HG03135 (cell line): ENCODE data around the gene KLK15.

Experiments used
- ATAC-seq: cut with Tn5 transposase; IDR thresholded peaks from one replicate; pipeline ENCODE4 v1.9.1; 2021; ENCODE audit warnings: mild to moderate bottlenecking, moderate library complexity; ENCODE audit not compliant: unreplicated experiment

Gene KLK15, protein sequence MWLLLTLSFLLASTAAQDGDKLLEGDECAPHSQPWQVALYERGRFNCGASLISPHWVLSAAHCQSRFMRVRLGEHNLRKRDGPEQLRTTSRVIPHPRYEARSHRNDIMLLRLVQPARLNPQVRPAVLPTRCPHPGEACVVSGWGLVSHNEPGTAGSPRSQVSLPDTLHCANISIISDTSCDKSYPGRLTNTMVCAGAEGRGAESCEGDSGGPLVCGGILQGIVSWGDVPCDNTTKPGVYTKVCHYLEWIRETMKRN

DNA sequence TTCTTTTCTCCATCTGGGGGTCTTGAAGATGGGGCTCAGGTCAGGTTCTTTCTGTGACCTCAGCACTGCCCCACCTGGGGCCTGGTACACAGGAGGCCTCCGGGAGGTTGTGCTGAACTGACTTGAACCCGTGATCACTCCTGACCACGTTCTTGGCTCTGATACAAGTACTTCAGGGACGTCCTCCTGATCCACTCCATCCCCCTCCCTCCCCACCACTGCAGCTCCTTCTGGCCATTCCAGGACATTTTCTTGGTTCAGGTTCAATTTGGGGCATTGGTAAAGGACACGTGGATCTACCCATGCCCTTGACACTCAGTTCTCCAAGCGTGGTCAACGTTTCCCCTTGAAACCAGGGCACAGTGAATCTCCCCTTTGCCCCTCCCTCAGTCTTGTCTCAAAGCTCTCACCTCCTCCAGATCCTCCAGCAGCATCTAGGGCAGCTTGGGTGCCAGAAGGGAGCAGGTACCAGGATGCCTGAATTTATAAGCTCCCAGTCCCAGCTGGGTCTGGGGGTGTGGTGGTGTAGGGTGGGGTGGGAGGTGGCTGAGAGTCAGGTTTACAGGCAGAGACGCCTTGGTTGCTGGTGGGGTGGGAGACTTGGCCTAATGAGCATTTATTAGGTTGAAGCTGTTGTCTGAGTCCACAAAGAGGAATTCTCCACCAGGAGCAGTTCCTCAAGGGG, at the start of gene KLK15:
Gene KLK15, minus strand, starts transcription at position 458 of the 685 bp plus-strand sequence. CDS start 2,082 bp downstream, outside the sequence.
- no peak for ATAC-seq

DNA sequence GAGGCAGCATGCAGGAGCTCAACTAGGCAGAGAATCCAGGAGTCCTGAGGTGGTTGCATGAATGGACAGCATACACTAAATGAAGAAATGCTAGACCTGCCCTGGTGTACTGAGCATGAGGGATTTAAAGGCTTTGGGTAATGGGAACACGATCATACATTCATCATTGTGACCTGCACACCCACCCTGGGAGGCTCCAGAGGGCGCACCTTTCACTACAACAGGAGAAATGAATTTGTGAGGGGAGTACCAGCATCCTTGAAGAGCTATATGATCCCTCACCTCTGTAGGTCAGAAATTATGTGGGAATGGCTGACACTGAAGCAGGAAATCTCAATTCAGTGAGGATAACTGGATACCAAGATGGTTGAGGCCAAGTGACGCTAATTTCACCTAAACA, 48.8 kb upstream of the KLK15 start:
- no peak for ATAC-seq

DNA sequence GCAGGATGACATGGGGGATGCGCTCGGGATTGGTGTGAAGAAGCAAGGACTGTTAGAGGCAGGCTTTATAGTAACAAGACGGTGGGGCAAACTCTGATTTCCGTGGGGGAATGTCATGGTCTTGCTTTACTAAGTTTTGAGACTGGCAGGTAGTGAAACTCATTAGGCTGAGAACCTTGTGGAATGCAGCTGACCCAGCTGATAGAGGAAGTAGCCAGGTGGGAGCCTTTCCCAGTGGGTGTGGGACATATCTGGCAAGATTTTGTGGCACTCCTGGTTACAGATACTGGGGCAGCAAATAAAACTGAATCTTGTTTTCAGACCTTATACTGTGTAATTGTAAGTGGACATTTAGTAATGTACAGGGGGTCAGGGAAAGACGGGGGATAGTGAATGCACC, 46.9 kb upstream of the KLK15 start:
- no peak for ATAC-seq

DNA sequence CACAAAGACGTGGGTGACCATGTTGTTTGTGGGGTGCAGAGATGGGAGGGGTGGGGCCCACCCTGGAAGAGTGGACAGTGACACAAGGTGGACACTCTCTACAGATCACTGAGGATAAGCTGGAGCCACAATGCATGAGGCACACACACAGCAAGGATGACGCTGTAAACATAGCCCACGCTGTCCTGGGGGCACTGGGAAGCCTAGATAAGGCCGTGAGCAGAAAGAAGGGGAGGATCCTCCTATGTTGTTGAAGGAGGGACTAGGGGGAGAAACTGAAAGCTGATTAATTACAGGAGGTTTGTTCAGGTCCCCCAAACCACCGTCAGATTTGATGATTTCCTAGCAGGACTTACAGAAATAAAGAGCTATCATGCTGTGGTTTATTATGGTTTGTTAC, 45.5 kb upstream of the KLK15 start:
- ATAC-seq, result no peak

DNA sequence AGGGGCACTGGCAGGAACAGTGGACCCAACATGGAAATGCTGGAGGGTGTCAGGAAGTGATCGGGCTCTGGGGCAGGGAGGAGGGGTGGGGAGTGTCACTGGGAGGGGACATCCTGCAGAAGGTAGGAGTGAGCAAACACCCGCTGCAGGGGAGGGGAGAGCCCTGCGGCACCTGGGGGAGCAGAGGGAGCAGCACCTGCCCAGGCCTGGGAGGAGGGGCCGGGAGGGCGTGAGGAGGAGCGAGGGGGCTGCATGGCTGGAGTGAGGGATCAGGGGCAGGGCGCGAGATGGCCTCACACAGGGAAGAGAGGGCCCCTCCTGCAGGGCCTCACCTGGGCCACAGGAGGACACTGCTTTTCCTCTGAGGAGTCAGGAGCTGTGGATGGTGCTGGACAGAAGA, 44.0 kb upstream of the KLK15 start:
- ATAC-seq, result no peak

DNA sequence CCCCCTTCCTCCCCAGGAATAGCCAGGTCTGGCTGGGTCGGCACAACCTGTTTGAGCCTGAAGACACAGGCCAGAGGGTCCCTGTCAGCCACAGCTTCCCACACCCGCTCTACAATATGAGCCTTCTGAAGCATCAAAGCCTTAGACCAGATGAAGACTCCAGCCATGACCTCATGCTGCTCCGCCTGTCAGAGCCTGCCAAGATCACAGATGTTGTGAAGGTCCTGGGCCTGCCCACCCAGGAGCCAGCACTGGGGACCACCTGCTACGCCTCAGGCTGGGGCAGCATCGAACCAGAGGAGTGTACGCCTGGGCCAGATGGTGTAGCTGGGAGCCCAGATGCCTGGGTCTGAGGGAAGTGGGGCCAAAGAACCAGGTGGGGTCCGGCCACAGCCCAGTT, 43.1 kb upstream of the KLK15 start:
- no peak for ATAC-seq

DNA sequence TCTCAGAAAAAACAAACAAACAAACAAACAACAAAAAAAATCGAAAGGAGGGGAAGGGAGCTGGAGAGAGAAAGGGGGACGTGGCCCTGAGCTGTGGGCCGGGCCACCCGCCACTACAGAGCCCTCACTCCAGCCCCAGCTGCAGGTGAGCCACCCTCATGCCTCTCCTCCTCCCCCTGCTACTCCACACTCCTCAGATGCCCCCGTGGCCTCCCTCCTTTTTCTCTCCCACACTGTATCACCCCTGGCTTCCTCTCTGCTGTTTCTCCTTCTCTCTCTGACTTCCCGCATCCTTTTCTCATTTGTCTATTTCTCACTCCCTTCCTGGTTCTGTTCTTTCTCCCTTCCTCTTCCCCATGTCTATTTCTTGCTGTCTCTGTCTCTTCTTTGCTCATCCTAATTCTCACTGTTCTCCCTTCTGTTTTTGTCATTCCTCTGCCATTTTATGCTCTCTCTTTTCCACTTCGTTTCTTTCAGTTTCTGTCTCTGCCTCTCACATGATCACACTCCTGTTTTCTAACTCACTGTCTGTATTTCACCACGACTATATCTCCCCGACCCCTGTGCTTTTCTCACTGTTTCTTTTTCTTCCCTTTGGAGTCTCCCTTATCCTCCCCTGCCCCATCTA, 42.5 kb upstream of the KLK15 start:
- ATAC-seq, result no peak

DNA sequence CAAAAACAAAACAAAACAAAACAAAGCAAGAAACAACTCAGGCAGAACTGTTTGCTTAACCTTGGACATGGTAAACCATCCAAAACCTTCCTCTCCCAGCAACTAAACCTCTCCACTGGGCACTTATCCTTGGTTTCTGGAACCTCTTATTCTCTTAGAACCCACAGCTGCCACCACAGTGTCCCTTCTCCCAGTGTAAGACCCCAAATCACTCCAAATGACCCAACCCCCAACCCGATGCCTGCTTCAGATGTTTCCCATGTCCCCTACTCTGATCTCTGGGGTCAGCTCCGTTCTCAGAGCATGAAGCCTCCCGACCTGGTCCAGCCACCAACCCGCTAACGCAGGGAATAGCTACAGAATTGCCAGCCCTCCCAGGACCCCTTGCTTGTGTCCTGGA, 40.8 kb upstream of the KLK15 start:
- no peak for ATAC-seq

DNA sequence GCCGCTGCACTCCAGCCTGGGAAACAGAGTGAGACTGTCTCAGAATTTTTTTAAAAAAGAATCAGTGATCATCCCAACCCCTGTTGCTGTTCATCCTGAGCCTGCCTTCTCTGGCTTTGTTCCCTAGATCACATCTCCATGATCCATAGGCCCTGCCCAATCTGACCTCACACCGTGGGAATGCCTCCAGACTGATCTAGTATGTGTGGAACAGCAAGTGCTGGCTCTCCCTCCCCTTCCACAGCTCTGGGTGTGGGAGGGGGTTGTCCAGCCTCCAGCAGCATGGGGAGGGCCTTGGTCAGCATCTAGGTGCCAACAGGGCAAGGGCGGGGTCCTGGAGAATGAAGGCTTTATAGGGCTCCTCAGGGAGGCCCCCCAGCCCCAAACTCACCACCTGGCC, 39.7 kb upstream of the KLK15 start, which contains the start of gene KLK2:
Gene KLK2, plus strand, starts transcription at position 384 of the 400 bp plus-strand sequence. CDS start 35 bp downstream, outside the sequence.
- no peak for ATAC-seq

DNA sequence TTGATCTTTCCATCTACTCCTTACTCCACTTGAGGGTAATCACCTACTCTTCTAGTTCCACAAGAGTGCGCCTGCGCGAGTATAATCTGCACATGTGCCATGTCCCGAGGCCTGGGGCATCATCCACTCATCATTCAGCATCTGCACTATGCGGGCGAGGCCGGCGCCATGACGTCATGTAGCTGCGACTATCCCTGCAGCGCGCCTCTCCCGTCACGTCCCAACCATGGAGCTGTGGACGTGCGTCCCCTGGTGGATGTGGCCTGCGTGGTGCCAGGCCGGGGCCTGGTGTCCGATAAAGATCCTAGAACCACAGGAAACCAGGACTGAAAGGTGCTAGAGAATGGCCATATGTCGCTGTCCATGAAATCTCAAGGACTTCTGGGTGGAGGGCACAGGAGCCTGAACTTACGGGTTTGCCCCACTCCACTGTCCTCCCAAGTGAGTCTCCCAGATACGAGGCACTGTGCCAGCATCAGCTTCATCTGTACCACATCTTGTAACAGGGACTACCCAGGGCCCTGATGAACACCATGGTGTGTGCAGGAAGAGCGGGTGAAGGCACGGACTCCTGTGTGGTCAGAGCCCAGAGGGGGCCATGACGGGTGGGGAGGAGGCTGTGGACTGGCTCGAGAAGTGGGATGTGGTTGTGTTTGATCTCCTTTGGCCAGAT, 37.2 kb upstream of the KLK15 start:
- ATAC-seq, result no peak

DNA sequence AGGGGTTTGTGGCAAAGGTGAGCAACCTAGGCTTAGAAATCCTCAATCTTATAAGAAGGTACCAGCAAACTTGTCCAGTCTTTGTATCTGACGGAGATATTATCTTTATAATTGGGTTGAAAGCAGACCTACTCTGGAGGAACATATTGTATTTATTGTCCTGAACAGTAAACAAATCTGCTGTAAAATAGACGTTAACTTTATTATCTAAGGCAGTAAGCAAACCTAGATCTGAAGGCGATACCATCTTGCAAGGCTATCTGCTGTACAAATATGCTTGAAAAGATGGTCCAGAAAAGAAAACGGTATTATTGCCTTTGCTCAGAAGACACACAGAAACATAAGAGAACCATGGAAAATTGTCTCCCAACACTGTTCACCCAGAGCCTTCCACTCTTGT, 36.1 kb upstream of the KLK15 start:
- no peak for ATAC-seq

DNA sequence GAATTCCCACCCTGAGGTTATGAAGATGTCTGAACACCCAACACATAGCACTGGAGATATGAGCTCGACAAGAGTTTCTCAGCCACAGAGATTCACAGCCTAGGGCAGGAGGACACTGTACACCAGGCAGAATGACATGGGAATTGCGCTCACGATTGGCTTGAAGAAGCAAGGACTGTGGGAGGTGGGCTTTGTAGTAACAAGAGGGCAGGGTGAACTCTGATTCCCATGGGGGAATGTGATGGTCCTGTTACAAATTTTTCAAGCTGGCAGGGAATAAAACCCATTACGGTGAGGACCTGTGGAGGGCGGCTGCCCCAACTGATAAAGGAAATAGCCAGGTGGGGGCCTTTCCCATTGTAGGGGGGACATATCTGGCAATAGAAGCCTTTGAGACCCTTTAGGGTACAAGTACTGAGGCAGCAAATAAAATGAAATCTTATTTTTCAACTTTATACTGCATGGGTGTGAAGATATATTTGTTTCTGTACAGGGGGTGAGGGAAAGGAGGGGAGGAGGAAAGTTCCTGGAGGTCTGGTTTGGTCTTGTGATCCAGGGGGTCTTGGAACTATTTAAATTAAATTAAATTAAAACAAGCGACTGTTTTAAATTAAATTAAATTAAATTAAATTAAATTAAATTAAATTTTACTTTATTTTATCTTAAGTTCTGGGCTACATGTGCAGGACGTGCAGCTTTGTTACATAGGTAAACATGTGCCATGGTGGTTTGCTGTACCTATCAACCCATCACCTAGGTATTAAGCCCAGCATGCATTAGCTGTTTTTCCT, 28.3 kb upstream of the KLK15 start:
- ATAC-seq, result no peak

DNA sequence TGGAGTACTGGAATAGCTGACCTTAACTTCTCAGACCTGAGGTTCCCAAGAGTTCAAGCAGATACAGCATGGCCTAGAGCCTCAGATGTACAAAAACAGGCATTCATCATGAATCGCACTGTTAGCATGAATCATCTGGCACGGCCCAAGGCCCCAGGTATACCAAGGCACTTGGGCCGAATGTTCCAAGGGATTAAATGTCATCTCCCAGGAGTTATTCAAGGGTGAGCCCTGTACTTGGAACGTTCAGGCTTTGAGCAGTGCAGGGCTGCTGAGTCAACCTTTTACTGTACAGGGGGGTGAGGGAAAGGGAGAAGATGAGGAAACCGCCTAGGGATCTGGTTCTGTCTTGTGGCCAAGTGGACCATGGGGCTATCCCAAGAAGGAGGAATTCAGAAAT, 27.6 kb upstream of the KLK15 start:
- no peak for ATAC-seq

DNA sequence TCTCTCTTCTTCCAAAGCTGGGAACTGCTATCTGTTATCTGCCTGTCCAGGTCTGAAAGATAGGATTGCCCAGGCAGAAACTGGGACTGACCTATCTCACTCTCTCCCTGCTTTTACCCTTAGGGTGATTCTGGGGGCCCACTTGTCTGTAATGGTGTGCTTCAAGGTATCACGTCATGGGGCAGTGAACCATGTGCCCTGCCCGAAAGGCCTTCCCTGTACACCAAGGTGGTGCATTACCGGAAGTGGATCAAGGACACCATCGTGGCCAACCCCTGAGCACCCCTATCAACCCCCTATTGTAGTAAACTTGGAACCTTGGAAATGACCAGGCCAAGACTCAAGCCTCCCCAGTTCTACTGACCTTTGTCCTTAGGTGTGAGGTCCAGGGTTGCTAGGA, 26.5 kb upstream of the KLK15 start:
- no peak for ATAC-seq

DNA sequence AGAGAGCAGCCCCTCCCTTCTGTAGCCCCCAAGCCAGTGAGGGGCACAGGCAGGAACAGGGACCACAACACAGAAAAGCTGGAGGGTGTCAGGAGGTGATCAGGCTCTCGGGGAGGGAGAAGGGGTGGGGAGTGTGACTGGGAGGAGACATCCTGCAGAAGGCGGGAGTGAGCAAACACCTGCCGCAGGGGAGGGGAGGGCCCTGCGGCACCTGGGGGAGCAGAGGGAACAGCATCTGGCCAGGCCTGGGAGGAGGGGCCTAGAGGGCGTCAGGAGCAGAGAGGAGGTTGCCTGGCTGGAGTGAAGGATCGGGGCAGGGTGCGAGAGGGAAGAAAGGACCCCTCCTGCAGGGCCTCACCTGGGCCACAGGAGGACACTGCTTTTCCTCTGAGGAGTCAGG, 25.5 kb upstream of the KLK15 start:
- ATAC-seq, result no peak

DNA sequence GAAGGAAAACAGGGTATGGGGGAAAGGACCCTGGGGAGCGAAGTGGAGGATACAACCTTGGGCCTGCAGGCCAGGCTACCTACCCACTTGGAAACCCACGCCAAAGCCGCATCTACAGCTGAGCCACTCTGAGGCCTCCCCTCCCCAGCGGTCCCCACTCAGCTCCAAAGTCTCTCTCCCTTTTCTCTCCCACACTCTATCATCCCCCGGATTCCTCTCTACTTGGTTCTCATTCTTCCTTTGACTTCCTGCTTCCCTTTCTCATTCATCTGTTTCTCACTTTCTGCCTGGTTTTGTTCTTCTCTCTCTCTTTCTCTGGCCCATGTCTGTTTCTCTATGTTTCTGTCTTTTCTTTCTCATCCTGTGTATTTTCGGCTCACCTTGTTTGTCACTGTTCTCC, 24.0 kb upstream of the KLK15 start:
- no peak for ATAC-seq

DNA sequence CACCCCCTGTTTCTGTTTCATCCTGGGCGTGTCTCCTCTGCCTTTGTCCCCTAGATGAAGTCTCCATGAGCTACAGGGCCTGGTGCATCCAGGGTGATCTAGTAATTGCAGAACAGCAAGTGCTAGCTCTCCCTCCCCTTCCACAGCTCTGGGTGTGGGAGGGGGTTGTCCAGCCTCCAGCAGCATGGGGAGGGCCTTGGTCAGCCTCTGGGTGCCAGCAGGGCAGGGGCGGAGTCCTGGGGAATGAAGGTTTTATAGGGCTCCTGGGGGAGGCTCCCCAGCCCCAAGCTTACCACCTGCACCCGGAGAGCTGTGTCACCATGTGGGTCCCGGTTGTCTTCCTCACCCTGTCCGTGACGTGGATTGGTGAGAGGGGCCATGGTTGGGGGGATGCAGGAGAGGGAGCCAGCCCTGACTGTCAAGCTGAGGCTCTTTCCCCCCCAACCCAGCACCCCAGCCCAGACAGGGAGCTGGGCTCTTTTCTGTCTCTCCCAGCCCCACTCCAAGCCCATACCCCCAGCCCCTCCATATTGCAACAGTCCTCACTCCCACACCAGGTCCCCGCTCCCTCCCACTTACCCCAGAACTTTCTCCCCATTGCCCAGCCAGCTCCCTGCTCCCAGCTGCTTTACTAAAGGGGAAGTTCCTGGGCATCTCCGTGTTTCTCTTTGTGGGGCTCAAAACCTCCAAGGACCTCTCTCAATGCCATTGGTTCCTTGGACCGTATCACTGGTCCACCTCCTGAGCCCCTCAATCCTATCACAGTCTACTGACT, 21.4 kb upstream of the KLK15 start, which contains the start of gene KLK3:
Gene KLK3, plus strand, starts transcription at position 280 of the 775 bp plus-strand sequence. Its CDS starts 41 bp downstream, at position 321.
- ATAC-seq, result no peak

DNA sequence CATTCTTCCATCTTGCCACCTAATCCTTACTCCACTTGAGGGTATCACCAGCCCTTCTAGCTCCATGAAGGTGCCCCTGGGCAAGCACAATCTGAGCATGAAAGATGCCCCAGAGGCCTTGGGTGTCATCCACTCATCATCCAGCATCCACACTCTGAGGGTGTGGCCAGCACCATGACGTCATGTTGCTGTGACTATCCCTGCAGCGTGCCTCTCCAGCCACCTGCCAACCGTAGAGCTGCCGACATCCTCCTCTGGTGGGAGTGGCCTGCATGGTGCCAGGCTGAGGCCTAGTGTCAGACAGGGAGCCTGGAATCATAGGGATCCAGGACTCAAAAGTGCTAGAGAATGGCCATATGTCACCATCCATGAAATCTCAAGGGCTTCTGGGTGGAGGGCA, 18.2 kb upstream of the KLK15 start:
- no peak for ATAC-seq

DNA sequence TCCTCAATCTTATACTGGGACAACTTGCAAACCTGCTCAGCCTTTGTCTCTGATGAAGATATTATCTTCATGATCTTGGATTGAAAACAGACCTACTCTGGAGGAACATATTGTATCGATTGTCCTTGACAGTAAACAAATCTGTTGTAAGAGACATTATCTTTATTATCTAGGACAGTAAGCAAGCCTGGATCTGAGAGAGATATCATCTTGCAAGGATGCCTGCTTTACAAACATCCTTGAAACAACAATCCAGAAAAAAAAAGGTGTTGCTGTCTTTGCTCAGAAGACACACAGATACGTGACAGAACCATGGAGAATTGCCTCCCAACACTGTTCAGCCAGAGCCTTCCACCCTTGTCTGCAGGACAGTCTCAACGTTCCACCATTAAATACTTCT, 17.4 kb upstream of the KLK15 start:
- ATAC-seq, result no peak
